GM03348 (cell line): Measurements from ENCODE around the gene ANO3.
A peak's percentile ranks its signal among the peaks of the same experiment; 100 is the strongest.
"Not testable (repeated sequence)": the region's sequence is repeated elsewhere in the genome, so short reads cannot be mapped to it uniquely, and the experiment has no call there.

Source experiments
- DNase-seq: peaks from one replicate; pipeline ENCODE4 v3.0.0; 2012; ENCODE audit warnings: low spot score

ANO3 gene

GRCh38 chr11:26575946-26576345 lies 244.0 kb downstream of the ANO3 start:
- DNase-seq, result no peak

GRCh38 chr11:26578998-26579661 lies 247.2 kb downstream of the ANO3 start:
- DNase-seq, result peak; percentile 5

- no peak for DNase-seq
Observed at GRCh38 chr11:26579683-26580082, 247.8 kb downstream of the ANO3 start.

DNA sequence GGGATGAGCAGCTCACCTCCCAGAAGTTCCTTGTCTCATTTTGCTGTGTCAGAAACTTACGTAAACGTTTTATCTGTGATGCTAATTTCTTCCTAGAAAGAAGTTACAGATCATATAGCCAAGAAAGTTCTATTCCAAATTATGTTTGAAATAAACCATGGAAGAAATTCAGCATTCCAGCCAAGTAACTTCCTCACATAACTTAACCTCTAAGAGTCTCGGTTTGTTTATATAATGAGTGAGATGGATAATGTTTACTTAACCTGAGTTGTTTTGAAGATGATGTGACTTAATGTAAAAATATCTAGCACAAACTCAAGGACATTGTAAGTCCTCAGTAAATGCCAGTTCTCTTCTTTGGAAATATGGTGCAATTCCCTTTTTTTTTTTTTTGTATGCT lies 249.0 kb downstream of the ANO3 start:
- no peak for DNase-seq

DNA sequence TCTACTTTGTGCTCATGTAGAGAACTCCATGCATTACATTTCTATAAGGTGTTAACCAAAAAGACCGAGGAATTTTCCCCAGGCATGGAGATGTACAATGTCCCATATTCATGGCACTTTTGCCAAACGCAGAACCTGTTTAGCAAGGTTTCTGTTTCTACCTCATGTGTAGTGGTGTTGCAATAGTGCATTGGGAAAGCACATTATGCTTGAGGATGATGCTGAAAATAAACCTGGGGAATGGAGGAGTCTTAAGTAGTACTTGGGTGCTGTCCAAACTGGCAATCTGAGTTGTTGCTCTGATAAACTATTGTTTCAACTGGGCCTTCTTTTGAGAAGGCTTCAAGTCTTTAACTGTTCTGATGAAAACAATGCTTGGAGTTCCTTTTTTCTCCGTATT lies 251.6 kb downstream of the ANO3 start:
- DNase-seq, result no peak

GRCh38 chr11:26584818-26585217 lies 252.9 kb downstream of the ANO3 start:
- no peak for DNase-seq

- DNase-seq, result no peak
Observed at GRCh38 chr11:26587073-26587472, 255.1 kb downstream of the ANO3 start.

DNA sequence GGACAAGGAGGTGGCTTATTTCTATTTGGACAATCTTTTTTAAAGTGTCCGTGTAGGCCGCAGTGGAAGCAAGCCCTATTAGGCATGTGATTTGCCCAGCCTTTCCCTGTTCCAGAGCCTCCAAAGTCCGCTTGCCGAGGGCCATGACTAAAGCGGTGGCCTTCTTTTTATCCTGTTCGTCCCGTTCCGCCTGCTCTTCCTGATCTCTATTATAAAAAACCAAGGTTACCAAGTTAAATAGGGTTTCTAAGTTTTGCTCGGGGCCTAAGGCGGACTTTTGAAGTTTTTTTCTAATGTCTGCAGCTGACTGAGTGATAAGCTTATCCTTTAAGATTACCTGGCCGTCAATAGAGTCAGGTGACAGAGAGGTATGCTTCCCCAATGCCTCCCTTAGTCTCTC lies 261.8 kb downstream of the ANO3 start:
- no peak for DNase-seq

DNA sequence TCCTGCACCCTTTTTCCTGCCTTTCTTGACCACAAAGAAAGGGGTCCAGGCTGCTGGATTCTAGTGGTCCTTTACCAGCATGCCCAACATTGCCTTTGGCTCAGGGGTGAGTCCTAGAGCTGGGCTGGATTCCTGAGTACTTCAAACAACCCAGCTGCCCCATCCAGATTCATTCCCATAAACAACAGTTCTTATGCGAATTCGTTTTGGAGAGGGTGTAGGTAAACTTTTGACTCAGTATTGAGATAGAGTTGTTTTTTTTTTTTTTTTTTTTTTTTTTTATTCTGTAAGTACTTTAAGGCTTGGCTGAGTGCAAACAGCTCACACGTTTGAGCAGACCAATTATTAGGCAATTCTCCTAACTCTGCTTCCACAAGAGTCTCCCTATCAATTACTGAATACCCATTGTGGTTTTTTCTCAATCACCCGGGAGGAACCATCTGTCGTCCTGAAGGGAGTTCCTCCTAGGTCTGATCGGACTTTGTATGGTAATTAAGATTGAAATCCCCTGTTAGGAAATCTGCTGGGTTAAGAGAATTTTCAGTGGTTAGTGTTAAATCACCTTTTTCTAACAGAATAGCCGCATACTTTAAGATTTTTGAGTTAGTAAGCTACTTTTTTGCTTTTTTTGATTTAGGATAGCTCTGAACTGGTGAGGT lies 263.4 kb downstream of the ANO3 start:
- not testable (repeated sequence) for DNase-seq

DNA sequence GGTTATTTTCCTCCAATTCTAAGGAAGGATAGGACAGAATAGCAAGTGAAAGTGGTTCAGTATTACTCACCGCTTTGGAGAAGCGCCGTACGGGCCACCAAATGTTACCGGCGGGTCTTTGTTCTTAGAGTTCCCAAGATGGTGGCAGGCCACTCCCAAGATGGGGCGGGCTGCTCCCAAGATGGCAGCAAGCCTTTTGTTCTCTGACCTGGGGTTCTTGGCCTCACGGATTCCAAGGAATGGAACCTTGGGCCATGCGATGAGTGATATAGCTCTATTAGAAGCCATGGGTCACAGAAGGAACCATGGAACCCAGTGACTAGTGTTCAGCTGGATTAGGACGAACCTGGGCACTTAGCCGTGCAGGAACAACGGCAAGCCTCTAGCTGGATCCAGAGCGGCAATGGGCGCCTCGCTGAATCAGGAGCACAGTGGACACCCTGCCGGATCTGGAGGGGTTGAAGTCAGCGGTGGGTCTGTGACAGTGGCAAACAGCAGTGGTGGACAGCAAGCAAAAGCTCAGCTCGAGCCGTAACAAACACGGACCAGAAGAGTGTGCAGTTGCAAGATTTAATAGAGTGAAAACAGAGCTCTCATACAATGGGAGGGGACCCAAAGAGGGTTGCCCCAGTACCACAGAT lies 265.2 kb downstream of the ANO3 start:
- DNase-seq, result not testable (repeated sequence)

DNA sequence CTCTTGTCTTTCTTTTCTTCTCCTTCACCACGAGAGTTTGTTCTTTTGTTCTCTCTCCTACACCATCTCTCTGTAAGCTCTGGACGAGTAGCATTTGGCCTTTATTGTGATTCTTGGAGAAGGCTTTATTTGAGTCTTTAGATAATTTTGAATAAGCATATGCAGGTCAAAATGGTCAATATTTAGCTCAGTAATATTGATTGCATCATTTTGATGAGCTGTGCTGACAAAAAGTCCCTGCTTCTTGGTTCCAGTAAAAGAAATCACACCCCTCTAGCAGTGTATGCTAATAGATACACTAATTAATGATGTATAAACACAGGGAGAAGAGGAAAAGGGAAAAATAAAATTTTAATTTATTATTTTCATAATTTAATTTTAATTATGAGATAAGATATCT lies 266.0 kb downstream of the ANO3 start:
- DNase-seq, result no peak

- peak; percentile 9 for DNase-seq
Observed at GRCh38 chr11:26599425-26599824, 267.5 kb downstream of the ANO3 start.

DNA sequence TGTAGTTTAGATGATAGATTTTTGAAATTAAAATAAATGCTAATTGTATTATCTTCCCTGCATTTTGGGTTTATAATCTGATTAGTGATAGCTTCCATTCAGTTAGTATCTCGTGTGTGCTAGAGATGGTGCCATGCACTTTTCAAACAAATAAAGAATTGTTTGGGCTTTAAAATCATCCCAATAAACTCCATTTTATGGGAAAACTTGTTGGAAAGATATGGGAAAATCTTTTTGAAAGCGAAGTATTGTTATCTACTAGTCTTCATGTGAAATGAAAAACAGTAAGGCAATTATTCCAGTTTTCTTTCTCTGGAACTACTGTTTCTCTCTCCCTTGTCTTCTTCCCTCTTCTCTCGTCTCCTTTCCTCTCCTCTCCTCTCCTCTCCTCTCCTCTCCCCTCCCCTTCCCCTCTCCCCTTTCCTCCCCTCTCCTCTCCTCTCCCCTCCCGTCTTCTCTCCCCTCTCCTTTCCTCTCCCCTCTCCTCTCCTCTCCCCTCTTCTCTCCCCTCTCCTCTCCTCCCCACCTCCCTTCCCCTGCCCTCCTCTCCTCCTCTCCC lies 268.0 kb downstream of the ANO3 start:
- DNase-seq, result no peak

DNA sequence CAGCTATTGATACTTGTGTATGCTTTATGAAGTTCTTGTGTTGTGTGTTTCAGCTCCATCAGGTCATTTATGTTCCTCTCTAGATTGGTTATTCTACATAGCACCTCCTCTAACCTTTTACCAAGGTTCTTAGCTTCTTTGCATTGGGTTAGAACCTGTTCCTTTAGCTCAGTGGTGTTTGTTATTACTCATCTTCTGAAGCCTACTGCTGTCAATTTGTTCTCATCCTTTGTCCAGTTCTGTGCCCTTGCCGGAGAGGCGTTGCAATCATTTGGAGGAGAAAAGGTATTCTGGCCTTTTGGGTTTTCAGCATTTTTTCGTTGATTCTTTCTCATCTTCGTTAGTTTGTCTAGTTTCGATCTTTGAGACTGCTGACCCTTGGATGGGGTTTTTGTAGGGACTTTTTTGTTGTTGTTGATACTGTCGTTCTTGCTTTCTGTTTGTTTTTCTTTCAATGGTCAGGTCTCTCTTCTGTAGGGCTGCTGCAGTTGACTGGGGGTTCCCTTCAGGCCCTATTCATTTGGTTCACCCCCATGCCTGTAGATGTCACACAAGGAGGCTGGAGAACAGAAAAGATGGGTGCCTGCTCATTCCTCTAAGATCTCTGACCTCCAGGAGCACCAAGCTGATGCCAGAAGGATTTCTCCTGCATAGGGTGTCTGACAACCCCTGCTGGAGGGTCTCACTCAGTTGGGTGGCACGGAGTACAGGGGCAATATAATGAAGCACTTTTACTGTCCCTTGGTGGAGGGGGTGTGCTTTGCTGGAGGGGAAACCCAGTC lies 276.0 kb downstream of the ANO3 start:
- no peak for DNase-seq

DNA sequence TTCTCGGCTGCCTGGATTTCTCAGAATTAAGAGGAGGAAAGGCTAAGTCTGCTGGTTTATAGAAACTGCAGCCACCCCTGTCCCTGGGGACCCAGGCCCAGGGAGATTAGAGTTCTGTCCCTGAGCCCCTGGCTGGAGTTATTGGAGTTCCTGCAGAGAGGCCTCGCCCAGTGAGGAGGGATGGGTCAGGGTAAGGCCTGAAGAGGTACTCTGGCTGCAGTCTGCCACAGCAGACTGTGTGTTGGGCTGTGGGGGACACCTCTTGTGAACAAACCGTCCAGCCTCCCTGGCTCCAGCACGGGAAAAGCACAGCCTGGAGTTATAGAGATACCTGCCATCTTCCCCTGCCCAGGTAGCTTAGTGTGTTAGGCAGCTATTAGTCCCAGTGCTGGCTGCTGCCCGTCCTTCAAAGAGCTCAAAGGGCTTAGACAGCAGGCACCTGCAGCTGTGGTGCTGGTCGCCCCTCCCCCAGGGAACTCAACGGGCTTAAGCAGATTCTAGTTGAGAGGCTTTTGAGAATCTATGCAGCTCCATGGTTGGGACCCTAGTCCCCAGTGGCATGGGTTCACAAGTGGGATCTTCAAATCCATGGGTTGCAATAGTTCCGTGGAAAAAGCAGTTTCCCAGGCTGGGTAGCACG lies 276.7 kb downstream of the ANO3 start:
- DNase-seq, result no peak

GRCh38 chr11:26613759-26614158 lies 281.8 kb downstream of the ANO3 start:
- DNase-seq, result no peak

GRCh38 chr11:26618441-26618840 lies 286.5 kb downstream of the ANO3 start:
- no peak for DNase-seq

DNA sequence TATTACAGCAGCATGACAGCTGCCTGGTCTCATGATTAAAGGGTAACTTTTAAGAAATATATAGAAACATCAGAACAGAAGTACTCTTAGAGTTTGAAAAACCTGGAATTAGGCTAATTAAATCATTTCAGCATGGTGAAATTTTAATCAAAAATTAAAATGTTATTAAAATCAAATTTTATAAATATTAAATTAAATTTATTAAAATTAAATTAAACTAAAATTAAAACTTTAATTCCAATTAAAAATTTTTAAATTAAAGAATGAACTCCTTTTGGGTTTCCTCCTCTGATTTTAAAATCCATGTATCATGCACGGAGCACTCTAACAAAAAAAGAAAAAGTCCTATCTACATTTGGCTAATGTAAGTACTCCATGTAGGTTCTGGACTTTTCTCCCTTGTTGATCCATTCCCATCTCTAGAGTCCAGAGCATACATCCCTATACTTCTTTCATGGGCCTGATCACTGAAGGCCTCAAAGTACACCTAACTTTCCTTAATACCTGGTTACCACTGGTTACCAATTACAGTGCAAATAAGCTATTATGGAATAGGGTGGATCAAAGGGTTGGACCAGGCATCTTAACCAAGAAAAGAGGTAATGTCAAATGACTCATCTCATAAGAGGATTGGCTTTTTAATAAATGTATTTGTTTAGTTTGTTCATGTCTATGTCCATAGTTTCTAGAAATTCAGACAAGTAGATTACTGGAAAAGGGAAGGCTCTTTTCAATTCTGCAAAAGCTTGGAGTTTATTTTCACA lies 288.5 kb downstream of the ANO3 start:
- DNase-seq, result no peak

DNA sequence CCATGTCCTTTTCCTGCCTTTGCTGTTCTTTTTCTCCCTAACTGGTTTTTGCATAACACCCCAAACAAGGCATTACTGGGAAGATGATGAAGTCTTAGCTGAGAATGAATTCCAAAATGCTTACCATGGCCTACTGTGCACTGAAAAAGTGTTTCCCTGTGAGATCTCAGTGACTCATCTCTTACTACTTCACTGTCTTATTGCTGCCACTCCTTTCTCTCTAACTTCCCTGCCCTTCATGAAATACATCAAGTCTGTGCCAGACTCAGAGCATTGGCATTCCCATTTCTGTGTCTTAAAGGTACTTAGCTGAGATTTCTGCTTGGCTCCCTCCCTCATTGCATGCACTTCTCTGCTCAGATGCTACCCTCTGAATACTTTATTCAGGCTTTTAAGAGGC lies 289.2 kb downstream of the ANO3 start:
- DNase-seq, result peak; percentile 81

- DNase-seq, result no peak
Observed at GRCh38 chr11:26622181-26622580, 290.3 kb downstream of the ANO3 start.

GRCh38 chr11:26623076-26623659 lies 291.2 kb downstream of the ANO3 start:
- DNase-seq, result no peak
